GM20431 (cell line): ENCODE data around the gene PPP2CA.
"Not testable (repeated sequence)": the region's sequence is repeated elsewhere in the genome, so short reads cannot be mapped to it uniquely, and the experiment has no call there.

Experiments used
- in situ Hi-C: fragments of 300-500 bp; cut with MseI, MboI; formaldehyde crosslinking; loops from one replicate; pipeline ENCODE4 v1.15.0; 2020; ENCODE audit warnings: low sequenced_read_pairs; ENCODE audit not compliant: unreplicated experiment

The PPP2CA gene

GRCh38 chr5:134246771-134247427 is 21.0 kb upstream of the PPP2CA start:
- in situ Hi-C loops = no loop called here

GRCh38 chr5:134245692-134246091 is 19.8 kb upstream of the PPP2CA start:
- in situ Hi-C loops = no loop called here

GRCh38 chr5:134245101-134245604 is 19.3 kb upstream of the PPP2CA start:
- in situ Hi-C loops = no loop called here

GRCh38 chr5:134242146-134242545 is 16.3 kb upstream of the PPP2CA start:
- in situ Hi-C loops = no loop called here

GRCh38 chr5:134240421-134240962 is 14.6 kb upstream of the PPP2CA start:
- in situ Hi-C loops = no loop called here

- in situ Hi-C loops = no loop called here
These were observed 10.9 kb upstream of the PPP2CA start for GRCh38 chr5:134236820-134237219.

- in situ Hi-C loops = no loop called here
These were observed 10.4 kb upstream of the PPP2CA start for GRCh38 chr5:134236318-134236717.

- in situ Hi-C loops = no loop called here
These were observed 2.8 kb upstream of the PPP2CA start for GRCh38 chr5:134228624-134229023.

- in situ Hi-C loops = no loop called here
These were observed 1.9 kb upstream of the PPP2CA start for GRCh38 chr5:134227776-134228175.

GRCh38 chr5:134227259-134227658 is 1.4 kb upstream of the PPP2CA start:
- in situ Hi-C loops = no loop called here

GRCh38 chr5:134226441-134227192 is 744 bp upstream of the PPP2CA start:
- in situ Hi-C loops = no loop called here

- in situ Hi-C loops = no loop called here
These were observed 739 bp downstream of the PPP2CA start for GRCh38 chr5:134224888-134225779.

GRCh38 chr5:134223406-134224248 is 2.2 kb downstream of the PPP2CA start:
- in situ Hi-C loops = no loop called here

- in situ Hi-C loops = not testable (repeated sequence)
These were observed 4.2 kb downstream of the PPP2CA start for GRCh38 chr5:134221690-134222089.

- in situ Hi-C loops = no loop called here
These were observed 10.1 kb downstream of the PPP2CA start for GRCh38 chr5:134215757-134216156.

GRCh38 chr5:134211263-134212031 is 14.4 kb downstream of the PPP2CA start:
- in situ Hi-C loops = not testable (repeated sequence)

- in situ Hi-C loops = no loop called here
These were observed 16.2 kb downstream of the PPP2CA start for GRCh38 chr5:134209477-134210245.

GRCh38 chr5:134207696-134208095 is 18.2 kb downstream of the PPP2CA start:
- in situ Hi-C loops = no loop called here
